Astrocyte (in vitro differentiated cells and primary cell): Measurements from ENCODE around the gene LMF1. TPM values are rescaled to one million over a fixed set of nuclear protein-coding genes. Genes with fewer than 3 reads are reported as not detected.

Experiments
- DNase-seq: peaks from one replicate; pipeline ENCODE4 v3.0.0-alpha.2; 2010; ENCODE audit warnings: low read depth
- FAIRE-seq: peaks from 2 replicates; lab custom pipeline; 2011; peaks lifted over from hg19 to GRCh38; lab: Jason Lieb, UNC
- H2AFZ ChIP-seq: 2 replicates; pipeline ENCODE4 v1.6.0; 2012; ENCODE audit warnings: low read depth, low read length, inconsistent platforms
- H3K27ac ChIP-seq: 2 replicates; pipeline ENCODE4 v1.5.1; 2011; ENCODE audit warnings: low read depth, low read length, inconsistent platforms
- H3K27me3 ChIP-seq: 2 replicates; pipeline ENCODE4 v1.6.0; 2011; ENCODE audit warnings: low read length, inconsistent platforms; ENCODE audit not compliant: insufficient read depth
- H3K36me3 ChIP-seq: 2 replicates; pipeline ENCODE4 v1.5.1; 2011; ENCODE audit warnings: low read length, inconsistent platforms; ENCODE audit not compliant: insufficient read depth
- H3K4me1 ChIP-seq: 2 replicates; pipeline ENCODE4 v1.5.1; 2011; ENCODE audit warnings: low read length, inconsistent platforms; ENCODE audit not compliant: insufficient read depth
- H3K4me2 ChIP-seq: 2 replicates; pipeline ENCODE4 v1.6.0; 2012; ENCODE audit warnings: low read length, inconsistent platforms
- H3K4me3 ChIP-seq: 2 replicates; pipeline ENCODE4 v1.5.1; 2011; ENCODE audit warnings: low read depth, mild to moderate bottlenecking, low read length, inconsistent platforms; ENCODE audit not compliant: insufficient read depth
- H3K79me2 ChIP-seq: 2 replicates; pipeline ENCODE4 v1.6.0; 2012; ENCODE audit warnings: mild to moderate bottlenecking, low read length, inconsistent platforms; ENCODE audit not compliant: insufficient read depth
- H3K9ac ChIP-seq: 2 replicates; pipeline ENCODE4 v1.6.0; 2012; ENCODE audit warnings: mild to moderate bottlenecking, low read length, inconsistent platforms
- H3K9me3 ChIP-seq: 2 replicates; pipeline ENCODE4 v1.5.1; 2012; ENCODE audit warnings: low read depth, mild to moderate bottlenecking, low read length, inconsistent platforms; ENCODE audit not compliant: insufficient read depth
- H4K20me1 ChIP-seq: 2 replicates; pipeline ENCODE4 v1.6.0; 2012; ENCODE audit warnings: low read length, inconsistent platforms; ENCODE audit not compliant: insufficient read depth
- H3K27ac Mint-ChIP-seq: one replicate; pipeline ENCODE4 v1.8.0; 2021; ENCODE audit warnings: mild to moderate bottlenecking, mixed read lengths; ENCODE audit not compliant: unreplicated experiment
- H3K27me3 Mint-ChIP-seq: one replicate; pipeline ENCODE4 v1.8.0; 2021; ENCODE audit warnings: low read depth, mixed read lengths; ENCODE audit not compliant: unreplicated experiment
- H3K36me3 Mint-ChIP-seq: one replicate; pipeline ENCODE4 v1.8.0; 2021; ENCODE audit warnings: low read depth, mixed read lengths; ENCODE audit not compliant: unreplicated experiment
- H3K4me1 Mint-ChIP-seq: one replicate; pipeline ENCODE4 v1.8.0; 2021; ENCODE audit warnings: low read depth, mixed read lengths; ENCODE audit not compliant: unreplicated experiment
- H3K4me3 Mint-ChIP-seq: one replicate; pipeline ENCODE4 v1.8.0; 2021; ENCODE audit warnings: mild to moderate bottlenecking, moderate library complexity, mixed read lengths; ENCODE audit not compliant: unreplicated experiment
- H3K9me3 Mint-ChIP-seq: one replicate; pipeline ENCODE4 v1.8.0; 2021; ENCODE audit warnings: mild to moderate bottlenecking, mixed read lengths; ENCODE audit not compliant: unreplicated experiment
- CTCF ChIP-seq: IDR thresholded peaks from 2 replicates; pipeline ENCODE4 v1.5.1; 2011; ENCODE audit warnings: low read depth, mild to moderate bottlenecking, inconsistent platforms, low read length, moderate library complexity; ENCODE audit not compliant: insufficient read depth
- EZH2 ChIP-seq: IDR thresholded peaks from 2 replicates; pipeline ENCODE4 v1.6.1; 2012; ENCODE audit warnings: mild to moderate bottlenecking, low read length, inconsistent platforms; ENCODE audit not compliant: insufficient read depth
- total RNA-seq: library from RNA; stranded (reverse); gene quantifications from 2 replicates; pipeline ENCODE4 v1.2.1, GENCODE V29; 2021

The LMF1 gene
- total RNA-seq, 1 donor from 2014 or later: 12.6 TPM

- Histone ChIP-seq H3K4me3 (peak overlapping the region; percentile 25), H3K9me3 (peaks cover 13% of the 10 kb centered on the region), H2AFZ (no peak overlapping the region), H3K79me2 (peaks cover 7% of the 10 kb centered on the region), H3K36me3 (no peaks in the 10 kb centered on the region), H3K4me2 (peak overlapping the region; percentile 69), H4K20me1 (peaks cover 20% of the 10 kb centered on the region), H3K9ac (peak overlapping the region; percentile 41), H3K27ac (no peak overlapping the region), H3K27me3 (no peaks in the 10 kb centered on the region), H3K4me1 (peaks cover 5% of the 10 kb centered on the region)
- FAIRE-seq: no peak
- peaks cover 5% of the 10 kb centered on the region for H3K9me3 Mint-ChIP-seq
- no peak overlapping the region for H3K4me3 Mint-ChIP-seq
- DNase-seq: no peak
- no peaks in the 10 kb centered on the region for H3K27me3 Mint-ChIP-seq
- no peak overlapping the region for H3K27ac Mint-ChIP-seq
- H3K36me3 Mint-ChIP-seq: peaks cover 19% of the 10 kb centered on the region
- TF ChIP-seq EZH2: no peak
- no peak for TF ChIP-seq CTCF
- peaks cover 5% of the 10 kb centered on the region for H3K4me1 Mint-ChIP-seq
Measured at GRCh38 chr16:965036-965395, 5.8 kb downstream of the LMF1 start.

GRCh38 chr16:964356-965035 lies 6.3 kb downstream of the LMF1 start:
- peaks cover 22% of the 10 kb centered on the region for H4K20me1 ChIP-seq
- DNase-seq: peak; percentile 24
- no peak for FAIRE-seq
- no peaks in the 10 kb centered on the region for H3K27me3 ChIP-seq
- peak overlapping the region; percentile 41 for H3K9ac ChIP-seq
- no peak overlapping the region for H3K27ac Mint-ChIP-seq
- H3K4me3 ChIP-seq: peak overlapping the region; percentile 25
- peak overlapping the region; percentile 69 for H3K4me2 ChIP-seq
- H2AFZ ChIP-seq: peak overlapping the region; percentile 16
- H3K4me1 ChIP-seq: no peaks in the 10 kb centered on the region
- H3K36me3 Mint-ChIP-seq: peaks cover 22% of the 10 kb centered on the region
- H3K79me2 ChIP-seq: peaks cover 3% of the 10 kb centered on the region
- H3K27ac ChIP-seq: no peak overlapping the region
- H3K9me3 ChIP-seq: peaks cover 13% of the 10 kb centered on the region
- H3K36me3 ChIP-seq: no peaks in the 10 kb centered on the region
- H3K9me3 Mint-ChIP-seq: peaks cover 5% of the 10 kb centered on the region
- H3K4me1 Mint-ChIP-seq: peaks cover 5% of the 10 kb centered on the region
- H3K27me3 Mint-ChIP-seq: peaks cover 2% of the 10 kb centered on the region
- TF ChIP-seq CTCF (no peak), EZH2 (no peak)
- H3K4me3 Mint-ChIP-seq: no peak overlapping the region

DNA sequence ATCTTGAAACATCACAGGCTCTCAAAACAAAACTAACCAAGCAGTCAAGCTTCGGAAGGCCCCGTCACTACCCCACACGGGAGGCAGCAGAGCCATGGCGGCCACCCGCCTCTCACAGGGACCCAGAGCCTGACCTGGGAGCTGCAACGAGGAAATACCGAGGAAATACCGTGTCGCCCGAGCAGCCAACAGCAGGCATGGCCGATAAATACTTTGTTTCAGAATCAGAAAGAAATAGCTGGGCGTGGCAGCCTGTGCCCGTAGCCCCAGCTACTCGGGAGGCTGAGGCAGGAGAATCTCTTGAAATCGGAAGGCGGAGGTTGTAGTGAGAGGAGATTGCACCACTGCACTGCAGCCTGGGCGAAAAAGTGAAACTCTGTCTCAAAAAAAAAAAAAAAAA lies 6.9 kb downstream of the LMF1 start:
- no peaks in the 10 kb centered on the region for H3K27me3 ChIP-seq
- no peaks in the 10 kb centered on the region for H3K79me2 ChIP-seq
- H3K4me1 Mint-ChIP-seq: peaks cover 5% of the 10 kb centered on the region
- peak overlapping the region; percentile 41 for H3K9ac ChIP-seq
- no peaks in the 10 kb centered on the region for H3K36me3 ChIP-seq
- peaks cover 13% of the 10 kb centered on the region for H3K9me3 ChIP-seq
- peaks cover 21% of the 10 kb centered on the region for H4K20me1 ChIP-seq
- DNase-seq (no peak), FAIRE-seq (no peak)
- no peak overlapping the region for H2AFZ ChIP-seq
- peaks cover 22% of the 10 kb centered on the region for H3K36me3 Mint-ChIP-seq
- peaks cover 2% of the 10 kb centered on the region for H3K27me3 Mint-ChIP-seq
- no peak for TF ChIP-seq CTCF
- TF ChIP-seq EZH2: no peak
- no peak overlapping the region for H3K27ac Mint-ChIP-seq
- peaks cover 5% of the 10 kb centered on the region for H3K9me3 Mint-ChIP-seq
- no peak overlapping the region for H3K27ac ChIP-seq
- H3K4me3 ChIP-seq: no peak overlapping the region
- peak overlapping the region; percentile 69 for H3K4me2 ChIP-seq
- no peak overlapping the region for H3K4me3 Mint-ChIP-seq
- no peaks in the 10 kb centered on the region for H3K4me1 ChIP-seq
